ENCODE results near the gene GIPC2. TPM values are rescaled to one million over a fixed set of nuclear protein-coding genes. Genes with fewer than 3 reads are reported as not detected.
"Not testable (repeated sequence)": the region's sequence is repeated elsewhere in the genome, so short reads cannot be mapped to it uniquely, and the experiment has no call there.

GIPC2 gene
- total and polyA plus RNA-seq, 2 donors (not counting 1 experiment from before 2014, with no cell fraction given): 0.50 to 0.56 TPM

DNA sequence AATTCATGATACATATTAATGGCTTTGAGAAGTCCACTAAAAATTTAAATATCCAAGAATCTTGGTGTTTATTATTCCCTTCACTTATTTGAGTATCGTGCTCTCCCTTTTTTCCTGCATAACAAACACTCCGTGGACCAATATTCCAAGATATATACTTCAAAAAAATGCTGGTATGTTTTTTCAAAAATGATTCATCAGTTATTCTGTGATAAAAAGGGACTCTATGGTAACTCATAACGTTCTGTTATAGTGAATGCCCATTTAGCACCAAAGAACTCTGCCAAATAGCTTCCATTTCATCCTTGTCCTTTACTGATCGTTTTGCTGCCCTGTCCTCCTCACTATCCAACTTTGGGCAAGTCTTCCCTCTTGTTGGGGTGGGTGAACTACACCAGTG is 12.9 kb downstream of the GIPC2 start:
- Histone ChIP-seq H3K4me3 (replicated peaks in 1 of 4; ENCODE audit: control extremely low read depth in 1 of 4, insufficient read depth in 1 of 4, low read depth in 3 of 4, low read length in 4 of 4) (no peak overlapping the region), H3K4me1 (ENCODE audit: control insufficient read depth, extremely low read depth, insufficient read depth, low read length) (peaks cover 8% of the 10 kb centered on the region), H3K4me2 (ENCODE audit: extremely low read depth, insufficient read depth, low read length) (no peak overlapping the region), H3K27ac (ENCODE audit: insufficient read depth, low read length) (no peak overlapping the region), H3K36me3 (ENCODE audit: control insufficient read depth, insufficient read depth, low read length) (no peaks in the 10 kb centered on the region), H4K20me1 (ENCODE audit: control insufficient read depth, extremely low read depth, insufficient read depth, low read length) (no peaks in the 10 kb centered on the region), H3K27me3 (ENCODE audit: control insufficient read depth, insufficient read depth, low read length) (no peaks in the 10 kb centered on the region), H3K79me2 (ENCODE audit: control insufficient read depth, insufficient read depth, low read length) (no peaks in the 10 kb centered on the region), H2AFZ (ENCODE audit: low read length) (no peak overlapping the region), H3K9ac (ENCODE audit: insufficient read depth, low read length) (no peak overlapping the region), H3K9me3 (ENCODE audit: control insufficient read depth, insufficient read depth, low read depth, low read length) (no peaks in the 10 kb centered on the region)
- no peak for TF ChIP-seq CTCF (conservative IDR thresholded peaks at IDR 0.05 in 1 of 2, IDR thresholded peaks at IDR 0.05 in 1 of 2; ENCODE audit: low read depth in 1 of 2, low read length in 2 of 2)
- TF ChIP-seq EZH2 (IDR thresholded peaks at IDR 0.05; ENCODE audit: low read length, missing control alignments): no peak
- DNase-seq (ENCODE audit: low read depth in 2 of 2): peak in 1 of 2 donors; percentile 23

DNA sequence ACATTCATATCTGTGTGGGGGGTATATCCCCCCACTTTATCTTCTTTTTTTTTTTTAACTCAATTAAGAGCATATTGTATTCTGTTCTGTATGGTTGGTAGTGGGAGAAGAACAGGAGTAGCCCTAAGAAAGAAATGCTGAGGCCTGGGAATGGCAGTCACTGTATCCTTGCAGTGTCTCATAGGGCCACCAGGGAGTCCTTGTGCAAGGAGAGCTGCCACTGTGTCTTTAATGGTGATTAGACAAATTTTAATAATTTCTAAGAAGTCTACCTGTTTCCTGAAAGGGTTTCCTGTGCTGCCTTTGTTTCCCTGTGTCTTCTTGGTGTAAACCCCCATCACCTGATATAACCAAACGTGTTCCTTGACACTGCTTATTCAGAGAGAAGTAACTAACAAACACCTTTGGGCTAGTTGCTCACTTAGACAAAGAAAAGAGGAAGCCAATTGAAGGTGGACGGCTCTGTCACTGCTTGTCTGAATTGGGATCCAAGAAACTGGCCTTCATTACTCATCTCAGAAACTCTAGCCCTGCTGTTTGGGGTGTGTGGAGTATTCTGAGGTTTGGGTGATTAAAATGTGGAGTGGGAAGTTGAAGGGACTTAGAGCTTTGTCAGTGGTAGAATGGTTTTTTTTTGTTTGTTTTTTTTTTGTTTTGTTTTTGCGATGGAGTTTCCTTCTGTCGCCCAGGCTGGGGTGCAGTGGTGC is 15.2 kb downstream of the GIPC2 start:
- no peaks in the 10 kb centered on the region for H3K36me3 ChIP-seq (ENCODE audit: control insufficient read depth, insufficient read depth, low read length)
- TF ChIP-seq CTCF (conservative IDR thresholded peaks at IDR 0.05 in 1 of 2, IDR thresholded peaks at IDR 0.05 in 1 of 2; ENCODE audit: low read depth in 1 of 2, low read length in 2 of 2): no peak
- TF ChIP-seq EZH2 (IDR thresholded peaks at IDR 0.05; ENCODE audit: low read length, missing control alignments): no peak
- H4K20me1 ChIP-seq (ENCODE audit: control insufficient read depth, extremely low read depth, insufficient read depth, low read length): no peaks in the 10 kb centered on the region
- no peaks in the 10 kb centered on the region for H3K79me2 ChIP-seq (ENCODE audit: control insufficient read depth, insufficient read depth, low read length)
- no peak overlapping the region for H3K4me3 ChIP-seq (replicated peaks in 1 of 4; ENCODE audit: control extremely low read depth in 1 of 4, insufficient read depth in 1 of 4, low read depth in 3 of 4, low read length in 4 of 4)
- no peak overlapping the region for H3K9ac ChIP-seq (ENCODE audit: insufficient read depth, low read length)
- H3K27ac ChIP-seq (ENCODE audit: insufficient read depth, low read length): peak overlapping the region; percentile 49
- peaks cover 8% of the 10 kb centered on the region for H3K4me1 ChIP-seq (ENCODE audit: control insufficient read depth, extremely low read depth, insufficient read depth, low read length)
- no peak overlapping the region for H3K4me2 ChIP-seq (ENCODE audit: extremely low read depth, insufficient read depth, low read length)
- H3K27me3 ChIP-seq (ENCODE audit: control insufficient read depth, insufficient read depth, low read length): no peaks in the 10 kb centered on the region
- no peak overlapping the region for H2AFZ ChIP-seq (ENCODE audit: low read length)
- no peaks in the 10 kb centered on the region for H3K9me3 ChIP-seq (ENCODE audit: control insufficient read depth, insufficient read depth, low read depth, low read length)
- peak in 1 of 2 donors; percentile 38 for DNase-seq (ENCODE audit: low read depth in 2 of 2)

DNA sequence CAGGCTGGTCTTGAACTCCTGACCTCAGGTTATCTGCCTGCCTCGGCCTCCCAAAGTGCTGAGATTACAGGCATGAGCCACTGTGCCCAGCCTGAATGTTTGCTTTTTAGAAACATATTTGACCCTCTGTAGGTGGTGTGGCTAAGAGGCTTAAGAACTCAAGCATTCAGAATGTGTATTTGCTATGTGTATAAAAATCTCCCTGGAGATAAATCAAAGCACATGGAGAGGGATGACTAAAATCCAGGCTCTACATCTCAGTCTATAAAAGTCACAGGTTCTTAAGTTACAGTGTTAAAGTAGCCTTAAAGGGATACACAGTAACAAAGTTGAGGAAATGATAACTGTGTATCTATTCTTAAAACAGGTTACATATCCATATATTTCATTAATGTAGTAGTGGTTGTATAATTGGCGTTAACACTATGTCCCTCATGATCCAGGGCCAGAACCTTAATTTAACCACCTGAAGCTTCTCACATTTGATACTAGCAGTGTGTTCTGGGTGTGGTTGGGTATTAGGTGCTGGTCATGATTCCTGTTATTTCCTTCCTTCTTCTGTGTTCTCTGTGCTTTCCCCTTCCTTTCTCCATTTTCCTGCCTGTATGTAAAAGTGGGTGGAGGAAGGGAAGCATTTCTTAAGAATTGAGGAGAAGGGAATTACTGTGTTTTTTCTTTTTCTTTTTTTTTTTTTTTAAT is 16.2 kb downstream of the GIPC2 start:
- Histone ChIP-seq H3K9ac (ENCODE audit: insufficient read depth, low read length) (no peak overlapping the region), H3K36me3 (ENCODE audit: control insufficient read depth, insufficient read depth, low read length) (no peaks in the 10 kb centered on the region), H4K20me1 (ENCODE audit: control insufficient read depth, extremely low read depth, insufficient read depth, low read length) (no peaks in the 10 kb centered on the region), H3K4me1 (ENCODE audit: control insufficient read depth, extremely low read depth, insufficient read depth, low read length) (peaks cover 8% of the 10 kb centered on the region), H3K9me3 (ENCODE audit: control insufficient read depth, insufficient read depth, low read depth, low read length) (no peaks in the 10 kb centered on the region), H3K4me2 (ENCODE audit: extremely low read depth, insufficient read depth, low read length) (no peak overlapping the region), H2AFZ (ENCODE audit: low read length) (no peak overlapping the region), H3K27ac (ENCODE audit: insufficient read depth, low read length) (peak overlapping the region; percentile 49), H3K27me3 (ENCODE audit: control insufficient read depth, insufficient read depth, low read length) (no peaks in the 10 kb centered on the region), H3K4me3 (replicated peaks in 1 of 4; ENCODE audit: control extremely low read depth in 1 of 4, insufficient read depth in 1 of 4, low read depth in 3 of 4, low read length in 4 of 4) (no peak overlapping the region), H3K79me2 (ENCODE audit: control insufficient read depth, insufficient read depth, low read length) (no peaks in the 10 kb centered on the region)
- peak; percentile 75 to 85 for DNase-seq (ENCODE audit: low read depth in 2 of 2)
- no peak for TF ChIP-seq CTCF (conservative IDR thresholded peaks at IDR 0.05 in 1 of 2, IDR thresholded peaks at IDR 0.05 in 1 of 2; ENCODE audit: low read depth in 1 of 2, low read length in 2 of 2)

DNA sequence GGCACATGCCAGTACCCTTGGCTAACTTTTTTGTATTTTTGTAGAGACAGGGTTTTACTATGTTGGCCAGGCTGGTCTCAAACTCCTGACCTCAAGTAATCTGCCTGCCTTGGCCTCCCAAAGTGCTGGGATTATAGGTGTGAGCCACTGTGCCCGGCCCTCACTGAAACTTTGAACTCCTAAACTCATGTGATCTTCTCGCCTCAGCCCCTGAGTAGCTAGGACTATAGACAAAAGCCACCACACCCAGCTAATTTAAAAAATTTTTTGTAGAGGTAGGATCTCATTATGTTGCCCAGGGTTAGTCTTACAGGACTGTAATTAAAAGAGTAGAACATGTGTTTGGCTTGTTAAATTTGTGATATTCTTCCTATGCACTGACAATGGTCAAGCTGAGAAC is 19.1 kb downstream of the GIPC2 start:
- not testable (repeated sequence) for H3K36me3 ChIP-seq (ENCODE audit: control insufficient read depth, insufficient read depth, low read length); H3K4me1 ChIP-seq (ENCODE audit: control insufficient read depth, extremely low read depth, insufficient read depth, low read length); H3K4me2 ChIP-seq (ENCODE audit: extremely low read depth, insufficient read depth, low read length); H4K20me1 ChIP-seq (ENCODE audit: control insufficient read depth, extremely low read depth, insufficient read depth, low read length); H3K79me2 ChIP-seq (ENCODE audit: control insufficient read depth, insufficient read depth, low read length); H3K9ac ChIP-seq (ENCODE audit: insufficient read depth, low read length); H2AFZ ChIP-seq (ENCODE audit: low read length); H3K27ac ChIP-seq (ENCODE audit: insufficient read depth, low read length); H3K9me3 ChIP-seq (ENCODE audit: control insufficient read depth, insufficient read depth, low read depth, low read length); DNase-seq (ENCODE audit: low read depth in 2 of 2); H3K27me3 ChIP-seq (ENCODE audit: control insufficient read depth, insufficient read depth, low read length); H3K4me3 ChIP-seq (replicated peaks in 1 of 4; ENCODE audit: control extremely low read depth in 1 of 4, insufficient read depth in 1 of 4, low read depth in 3 of 4, low read length in 4 of 4)

Data from fibroblast of lung (primary cell).